WERI-Rb-1 (cell line): Measurements from ENCODE around the gene CABP1.

Experiments
- DNase-seq: peaks from one replicate; pipeline ENCODE4 v3.0.0-alpha.2; 2020
- H3K27ac ChIP-seq: fragments of 250-450 bp; sonication (Bioruptor Pico); 2 replicates; pipeline ENCODE4 v1.5.1; 2020; ENCODE audit warnings: mild to moderate bottlenecking, moderate library complexity
- H3K27me3 ChIP-seq: fragments of 250-450 bp; sonication (Bioruptor Pico); 2 replicates; pipeline ENCODE4 v1.5.1; 2021; ENCODE audit warnings: mild to moderate bottlenecking, low read depth, moderate library complexity; ENCODE audit not compliant: insufficient read depth, severe bottlenecking
- H3K36me3 ChIP-seq: fragments of 250-450 bp; sonication (Bioruptor Pico); 2 replicates; pipeline ENCODE4 v1.5.1; 2020; ENCODE audit warnings: mild to moderate bottlenecking, moderate library complexity
- H3K4me3 ChIP-seq: 2 replicates; pipeline ENCODE4 v1.5.1; 2011; ENCODE audit warnings: low read depth, mild to moderate bottlenecking, control low read depth, low read length
- H3K9me3 ChIP-seq: fragments of 250-450 bp; sonication (Bioruptor Pico); 2 replicates; pipeline ENCODE4 v1.5.1; 2021; ENCODE audit warnings: mild to moderate bottlenecking, moderate library complexity; ENCODE audit not compliant: severe bottlenecking
- TF ChIP-seq, protein P1 (sequence below): IDR thresholded peaks from 2 replicates; pipeline ENCODE4 v1.5.1; 2011; ENCODE audit warnings: low read depth, mild to moderate bottlenecking, control low read depth, inconsistent platforms, low read length

Gene CABP1

DNA sequence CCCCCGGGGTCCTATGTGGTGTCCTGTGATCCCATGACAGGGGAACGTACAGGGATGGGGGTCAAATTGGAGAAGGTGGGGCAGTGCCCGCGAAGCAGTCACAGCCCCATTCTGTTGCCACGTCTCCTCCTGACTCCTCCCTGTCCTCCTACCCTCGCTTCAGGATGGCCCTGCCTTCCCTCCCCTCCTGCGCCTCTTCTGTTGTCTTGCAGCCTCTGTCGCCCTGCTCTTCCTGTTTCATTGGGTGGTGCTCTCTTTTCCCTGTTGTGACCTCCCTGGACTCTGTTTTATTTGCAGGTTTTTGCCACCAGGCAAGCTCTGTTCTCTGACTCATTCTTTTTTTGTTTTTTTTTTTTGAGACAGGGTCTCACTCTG is 18.7 kb downstream of the CABP1 start:
- TF ChIP-seq, protein P1, sequence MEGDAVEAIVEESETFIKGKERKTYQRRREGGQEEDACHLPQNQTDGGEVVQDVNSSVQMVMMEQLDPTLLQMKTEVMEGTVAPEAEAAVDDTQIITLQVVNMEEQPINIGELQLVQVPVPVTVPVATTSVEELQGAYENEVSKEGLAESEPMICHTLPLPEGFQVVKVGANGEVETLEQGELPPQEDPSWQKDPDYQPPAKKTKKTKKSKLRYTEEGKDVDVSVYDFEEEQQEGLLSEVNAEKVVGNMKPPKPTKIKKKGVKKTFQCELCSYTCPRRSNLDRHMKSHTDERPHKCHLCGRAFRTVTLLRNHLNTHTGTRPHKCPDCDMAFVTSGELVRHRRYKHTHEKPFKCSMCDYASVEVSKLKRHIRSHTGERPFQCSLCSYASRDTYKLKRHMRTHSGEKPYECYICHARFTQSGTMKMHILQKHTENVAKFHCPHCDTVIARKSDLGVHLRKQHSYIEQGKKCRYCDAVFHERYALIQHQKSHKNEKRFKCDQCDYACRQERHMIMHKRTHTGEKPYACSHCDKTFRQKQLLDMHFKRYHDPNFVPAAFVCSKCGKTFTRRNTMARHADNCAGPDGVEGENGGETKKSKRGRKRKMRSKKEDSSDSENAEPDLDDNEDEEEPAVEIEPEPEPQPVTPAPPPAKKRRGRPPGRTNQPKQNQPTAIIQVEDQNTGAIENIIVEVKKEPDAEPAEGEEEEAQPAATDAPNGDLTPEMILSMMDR, result no peak
- Histone ChIP-seq H3K27ac (no peak overlapping the region), H3K9me3 (peaks cover 5% of the 10 kb centered on the region), H3K27me3 (peaks cover 43% of the 10 kb centered on the region), H3K36me3 (no peaks in the 10 kb centered on the region), H3K4me3 (no peak overlapping the region)
- no peak for DNase-seq

DNA sequence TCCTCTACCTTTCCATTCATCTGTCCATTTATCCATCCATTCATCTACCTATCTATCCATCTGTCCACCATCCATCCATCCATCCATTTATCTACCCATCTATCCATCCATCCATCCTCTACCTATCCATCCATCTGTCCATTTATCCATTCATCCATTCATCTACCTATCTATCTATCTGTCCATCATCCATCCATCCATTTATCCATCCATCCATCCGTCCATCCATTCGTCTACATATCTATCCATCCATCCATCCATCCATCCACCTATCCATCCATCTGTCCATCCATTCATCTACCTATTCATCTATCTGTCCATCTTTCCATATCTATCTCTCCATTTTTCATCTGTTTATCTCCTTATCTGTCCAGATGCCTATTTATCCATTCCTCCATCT is 21.0 kb downstream of the CABP1 start:
- Histone ChIP-seq H3K27ac (no peak overlapping the region), H3K27me3 (peaks cover 39% of the 10 kb centered on the region), H3K4me3 (no peak overlapping the region), H3K9me3 (peaks cover 5% of the 10 kb centered on the region), H3K36me3 (no peaks in the 10 kb centered on the region)
- TF ChIP-seq, protein P1, result no peak
- DNase-seq, result no peak

DNA sequence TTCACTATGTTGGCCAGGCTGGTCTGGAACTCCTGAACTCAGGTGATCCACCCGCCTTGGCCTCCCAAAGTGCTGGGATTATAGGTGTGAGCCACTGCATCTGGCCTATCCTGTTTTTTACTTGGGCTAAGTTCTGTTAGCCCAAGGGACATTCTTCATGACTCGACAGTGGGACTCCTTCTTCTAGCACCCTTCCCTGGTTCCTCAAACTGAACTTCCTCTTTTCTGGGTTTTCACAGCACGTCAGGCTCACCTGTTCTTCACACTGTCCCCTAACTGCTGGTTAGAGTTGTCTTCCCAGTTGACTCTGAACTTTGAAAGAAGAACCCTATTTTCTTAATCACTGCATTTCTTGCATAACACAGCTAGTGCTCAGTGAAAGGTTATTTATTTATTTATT is 22.5 kb downstream of the CABP1 start:
- Histone ChIP-seq H3K27ac (no peak overlapping the region), H3K27me3 (peaks cover 38% of the 10 kb centered on the region), H3K36me3 (no peaks in the 10 kb centered on the region), H3K4me3 (no peak overlapping the region), H3K9me3 (peaks cover 5% of the 10 kb centered on the region)
- TF ChIP-seq, protein P1, result no peak
- no peak for DNase-seq

DNA sequence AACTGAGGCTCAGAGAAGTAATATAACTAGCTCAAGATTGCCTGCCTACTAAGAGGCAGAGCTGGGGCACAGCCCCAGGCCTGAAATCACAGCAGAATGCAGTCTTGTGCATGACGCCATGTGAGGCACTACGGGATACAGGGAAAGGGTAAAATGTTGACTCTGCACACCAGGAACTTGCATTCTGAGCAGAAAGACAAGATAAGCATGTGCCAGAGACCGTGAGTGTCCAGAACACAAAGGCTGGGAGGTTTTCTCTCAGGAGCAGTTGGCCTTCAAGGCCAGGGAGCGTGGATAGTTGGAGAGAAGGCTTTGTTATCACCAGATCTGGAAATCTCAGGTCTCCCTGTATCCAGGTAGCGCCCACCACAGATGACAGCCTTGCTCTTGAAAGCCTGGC is 23.3 kb downstream of the CABP1 start:
- Histone ChIP-seq H3K27ac (no peak overlapping the region), H3K4me3 (no peak overlapping the region), H3K27me3 (peaks cover 32% of the 10 kb centered on the region), H3K36me3 (no peaks in the 10 kb centered on the region), H3K9me3 (peaks cover 5% of the 10 kb centered on the region)
- TF ChIP-seq, protein P1, result no peak
- DNase-seq, result no peak

DNA sequence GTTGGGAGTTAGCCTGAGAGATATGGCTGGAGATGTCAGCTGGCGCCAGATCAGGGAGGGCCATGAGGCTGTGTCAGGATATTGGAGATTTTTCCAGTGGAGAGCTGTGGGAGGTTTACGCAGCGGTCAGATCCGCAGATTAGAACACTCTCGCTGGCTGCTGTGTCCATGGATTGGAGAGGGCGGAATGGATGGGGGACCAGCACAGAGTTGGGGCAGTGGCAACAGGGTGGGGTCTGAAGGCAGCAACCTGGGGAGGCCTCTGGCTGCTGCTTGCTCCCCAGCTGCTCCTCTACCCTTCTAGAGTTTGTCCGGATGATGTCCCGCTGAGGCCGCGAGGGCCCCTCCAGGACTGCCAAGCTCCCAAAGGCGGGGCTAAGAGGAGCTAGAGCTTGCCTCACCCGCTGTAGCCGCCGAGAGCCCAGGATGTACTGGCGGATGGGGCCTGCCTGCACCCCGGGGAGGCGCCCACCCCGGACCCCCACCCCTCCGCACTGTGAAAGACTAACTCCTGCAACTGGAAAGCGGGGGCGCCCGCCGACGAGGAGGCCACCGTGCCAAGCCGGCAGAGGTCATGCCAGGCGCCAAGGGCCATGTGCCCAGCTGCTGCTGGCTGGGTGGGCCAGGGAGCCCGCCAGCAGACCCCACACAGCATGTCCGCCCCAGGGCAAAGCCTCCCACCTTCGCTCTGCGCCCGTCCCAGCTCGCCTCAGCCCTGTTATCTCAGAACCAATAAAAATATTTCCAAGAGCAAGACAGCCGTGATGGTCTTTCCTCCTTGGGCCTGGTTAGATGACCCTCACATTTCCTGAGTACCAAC is 26.4 kb downstream of the CABP1 start:
- DNase-seq, result peak; percentile 43
- no peaks in the 10 kb centered on the region for H3K9me3 ChIP-seq
- no peaks in the 10 kb centered on the region for H3K36me3 ChIP-seq
- H3K27me3 ChIP-seq, result peaks cover 5% of the 10 kb centered on the region
- TF ChIP-seq, protein P1, result no peak
- no peak overlapping the region for H3K4me3 ChIP-seq
- no peak overlapping the region for H3K27ac ChIP-seq
